GM19193 (cell line): ENCODE results near the gene PRPH2.

Experiments
- POLR2A ChIP-seq: IDR thresholded peaks from 4 replicates; pipeline ENCODE4 v1.6.1; 2011; ENCODE audit not compliant: insufficient read depth, insufficient read length; ENCODE audit errors: extremely low read depth

The PRPH2 gene

GRCh38 chr6:42745640-42746462 is 23.5 kb upstream of the PRPH2 start, which contains the start of gene TBCC:
TBCC (minus strand) TSS chr6:42746103; CDS start chr6:42746073, 30 bp downstream.
- TF ChIP-seq POLR2A: peak; percentile 98

- no peak for TF ChIP-seq POLR2A
Measured at GRCh38 chr6:42745083-42745639, 22.8 kb upstream of the PRPH2 start.

- TF ChIP-seq POLR2A: no peak
Measured at GRCh38 chr6:42744351-42744893, 22.0 kb upstream of the PRPH2 start.

GRCh38 chr6:42742116-42742894 is 19.9 kb upstream of the PRPH2 start:
- TF ChIP-seq POLR2A: no peak

GRCh38 chr6:42740725-42741124 is 18.3 kb upstream of the PRPH2 start:
- TF ChIP-seq POLR2A: no peak

GRCh38 chr6:42735976-42736375 is 13.6 kb upstream of the PRPH2 start:
- no peak for TF ChIP-seq POLR2A

GRCh38 chr6:42729731-42730130 is 7.3 kb upstream of the PRPH2 start:
- TF ChIP-seq POLR2A: no peak

GRCh38 chr6:42727627-42728026 is 5.2 kb upstream of the PRPH2 start:
- no peak for TF ChIP-seq POLR2A

GRCh38 chr6:42727087-42727611 is 4.8 kb upstream of the PRPH2 start:
- TF ChIP-seq POLR2A: no peak

GRCh38 chr6:42726485-42727086 is 4.2 kb upstream of the PRPH2 start:
- no peak for TF ChIP-seq POLR2A

GRCh38 chr6:42726026-42726425 is 3.6 kb upstream of the PRPH2 start:
- TF ChIP-seq POLR2A: no peak

GRCh38 chr6:42724825-42725224 is 2.4 kb upstream of the PRPH2 start:
- TF ChIP-seq POLR2A: no peak

- TF ChIP-seq POLR2A: no peak
Measured at GRCh38 chr6:42720739-42721138, 1.7 kb downstream of the PRPH2 start.

- TF ChIP-seq POLR2A: no peak
Measured at GRCh38 chr6:42715871-42716270, 6.5 kb downstream of the PRPH2 start.
